GM19351 (cell line): ENCODE data around the gene INHBB.

ENCODE experiments used
- ATAC-seq: cut with Tn5 transposase; IDR thresholded peaks from one replicate; pipeline ENCODE4 v1.9.1; 2021; ENCODE audit warnings: mild to moderate bottlenecking, moderate library complexity; ENCODE audit not compliant: unreplicated experiment

The INHBB gene

GRCh38 chr2:120354935-120355779, 9.2 kb downstream of the INHBB start:
- no peak for ATAC-seq

- ATAC-seq: no peak
These were observed 9.9 kb downstream of the INHBB start for GRCh38 chr2:120355780-120356266.

- ATAC-seq: no peak
These were observed 11.8 kb downstream of the INHBB start for GRCh38 chr2:120357768-120358167.

GRCh38 chr2:120358734-120359465, 13.0 kb downstream of the INHBB start:
- no peak for ATAC-seq

GRCh38 chr2:120360307-120360855, 14.4 kb downstream of the INHBB start:
- ATAC-seq: no peak

DNA sequence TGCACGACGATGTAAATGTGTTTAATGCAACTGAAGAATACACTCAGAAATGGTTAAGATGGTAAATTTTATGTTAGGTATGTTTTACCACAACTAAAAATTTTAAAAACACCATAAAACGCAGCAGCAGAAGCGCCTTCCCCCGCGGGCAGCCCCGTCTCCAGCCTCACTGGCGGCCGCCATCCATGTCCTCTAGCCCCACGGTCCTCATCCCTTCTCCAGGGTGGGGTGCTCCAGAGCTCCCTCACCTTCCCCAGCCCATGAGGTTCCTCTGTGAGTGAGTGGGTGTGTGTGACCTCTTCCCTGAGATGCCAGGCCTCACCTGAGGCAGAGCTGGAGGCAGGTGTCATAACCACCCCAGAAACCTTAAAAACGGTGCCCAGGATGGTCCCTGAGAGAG, 17.0 kb downstream of the INHBB start:
- no peak for ATAC-seq

GRCh38 chr2:120365236-120365793, 19.4 kb downstream of the INHBB start:
- ATAC-seq: no peak

DNA sequence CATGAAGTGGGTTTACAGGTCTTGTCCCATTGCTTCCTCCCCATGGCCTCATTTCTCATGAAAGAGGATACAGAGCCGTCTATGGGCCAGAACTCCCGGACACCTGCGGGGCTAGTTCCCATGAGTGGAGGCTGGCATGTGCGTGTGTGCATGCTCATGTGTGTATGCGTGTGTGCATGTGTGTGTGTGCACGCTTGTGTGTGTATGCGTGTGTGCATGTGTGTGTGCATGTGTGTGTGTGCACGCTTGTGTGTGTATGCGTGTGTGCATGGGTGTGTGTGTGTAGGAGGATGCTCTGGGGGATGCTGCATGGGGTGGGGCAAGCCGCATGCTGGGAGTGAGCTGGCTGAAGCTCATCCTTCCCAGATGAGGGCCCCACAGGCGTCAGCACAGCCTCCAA, 20.8 kb downstream of the INHBB start:
- ATAC-seq: no peak

DNA sequence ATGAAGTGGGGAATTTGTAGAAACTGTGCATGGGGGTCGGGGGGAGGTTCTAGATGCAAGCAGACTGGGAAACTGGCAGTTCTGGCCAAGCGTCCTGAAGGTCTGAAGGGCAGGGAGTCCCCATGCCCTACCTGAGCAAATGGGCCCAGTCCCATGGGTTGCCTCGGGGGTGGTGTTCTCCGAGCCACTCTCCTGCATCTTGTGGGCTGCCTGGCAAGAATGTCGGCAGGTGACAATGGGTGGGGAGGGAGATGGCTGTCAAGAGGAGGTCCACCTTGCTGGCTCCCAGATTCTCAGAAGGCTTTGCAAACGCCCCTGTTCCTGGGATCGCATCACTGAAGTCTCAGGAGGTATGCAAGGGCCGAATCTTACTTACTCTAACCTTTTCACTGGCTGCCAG, 21.3 kb downstream of the INHBB start:
- ATAC-seq: no peak

DNA sequence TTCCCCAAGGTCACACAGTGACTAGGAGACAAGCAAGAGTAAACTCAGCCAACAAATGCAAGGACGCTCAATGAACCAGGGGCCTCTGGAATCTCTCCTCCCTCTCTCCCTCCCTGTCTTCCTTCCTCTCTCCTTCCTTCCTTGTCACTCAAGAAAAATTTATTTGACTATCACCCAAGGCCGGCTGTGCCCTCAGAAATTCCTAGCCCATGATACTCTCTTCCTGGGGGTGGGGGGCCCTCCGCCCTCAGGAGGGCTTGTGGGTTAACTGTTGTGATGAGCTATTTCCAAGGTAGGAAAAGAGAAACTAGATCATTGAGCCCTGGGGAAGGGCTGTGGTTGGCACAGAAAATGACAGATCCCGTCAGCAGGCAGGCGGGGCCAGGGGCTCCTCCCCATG, 21.7 kb downstream of the INHBB start:
- ATAC-seq: no peak

DNA sequence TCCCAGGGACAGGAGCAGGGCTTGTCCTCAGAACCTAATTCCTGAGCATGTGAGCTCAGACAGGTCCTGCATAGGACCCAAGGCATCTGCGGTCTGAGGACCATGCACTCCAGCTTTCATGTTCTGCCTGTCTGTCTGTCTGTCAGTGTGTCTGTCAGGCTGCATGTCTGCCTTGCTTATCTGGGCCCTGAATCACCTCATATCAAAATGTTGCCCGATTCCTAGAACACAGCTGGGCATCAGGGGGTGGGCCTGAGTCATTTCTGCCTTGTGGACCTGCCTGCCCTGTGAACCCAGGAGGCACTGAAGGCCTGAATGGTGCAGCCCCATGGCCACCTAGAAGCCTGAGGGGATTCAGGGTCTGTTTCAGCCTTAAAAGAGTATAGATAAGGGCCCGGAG, 22.1 kb downstream of the INHBB start:
- no peak for ATAC-seq

DNA sequence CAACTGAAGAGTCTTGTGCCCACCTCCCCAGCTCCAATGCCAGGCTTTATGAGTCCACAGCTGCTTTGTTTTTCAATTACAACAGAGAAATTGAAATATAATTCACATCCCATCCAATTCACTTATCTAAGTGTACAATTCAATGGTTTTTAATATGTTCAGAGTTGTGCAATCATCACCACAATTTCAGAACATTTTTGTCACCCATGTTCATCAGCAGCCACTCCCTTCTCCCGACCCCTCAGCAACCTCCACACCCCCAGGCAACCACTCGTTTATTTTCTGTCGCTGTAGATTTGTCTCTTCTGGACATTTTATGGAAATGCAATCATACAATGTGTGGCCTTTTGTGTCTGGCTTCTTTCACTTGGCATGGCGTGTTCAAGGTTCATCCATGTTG, 23.3 kb downstream of the INHBB start:
- ATAC-seq: no peak

DNA sequence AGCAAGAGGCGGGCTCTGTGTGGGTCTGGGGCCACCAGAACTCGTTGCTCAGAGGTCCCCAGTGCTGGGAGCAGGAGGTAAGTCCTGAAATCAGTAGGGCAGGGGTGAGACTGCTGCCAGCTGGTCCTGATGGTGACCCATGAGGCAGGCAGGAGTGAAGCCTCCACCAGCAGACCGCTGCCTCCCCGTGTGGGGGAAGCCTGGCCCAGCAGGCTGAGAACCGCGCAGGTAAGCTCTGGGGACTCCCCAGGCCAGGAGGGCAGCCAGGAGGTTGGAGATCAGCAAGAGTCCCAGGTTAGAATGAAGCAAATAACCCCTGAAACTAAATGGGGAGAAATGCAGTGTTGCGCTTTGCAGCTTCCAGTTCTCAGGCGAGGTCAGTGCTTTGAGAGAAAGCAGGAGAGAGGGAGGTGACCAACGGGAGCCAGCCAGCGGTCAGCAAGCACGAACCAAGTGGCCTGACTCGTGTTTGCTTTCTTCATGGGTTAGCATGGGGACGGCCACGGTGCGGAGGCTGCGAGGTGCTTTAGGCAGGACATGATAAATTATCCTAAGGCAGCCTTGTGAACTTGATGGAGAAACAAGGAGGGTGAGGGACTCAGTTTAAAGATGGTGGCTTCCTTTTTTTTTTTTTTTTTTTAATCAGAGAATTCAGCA, 26.2 kb downstream of the INHBB start:
- ATAC-seq: no peak

- ATAC-seq: no peak
These were observed 26.9 kb downstream of the INHBB start for GRCh38 chr2:120372816-120373215.

DNA sequence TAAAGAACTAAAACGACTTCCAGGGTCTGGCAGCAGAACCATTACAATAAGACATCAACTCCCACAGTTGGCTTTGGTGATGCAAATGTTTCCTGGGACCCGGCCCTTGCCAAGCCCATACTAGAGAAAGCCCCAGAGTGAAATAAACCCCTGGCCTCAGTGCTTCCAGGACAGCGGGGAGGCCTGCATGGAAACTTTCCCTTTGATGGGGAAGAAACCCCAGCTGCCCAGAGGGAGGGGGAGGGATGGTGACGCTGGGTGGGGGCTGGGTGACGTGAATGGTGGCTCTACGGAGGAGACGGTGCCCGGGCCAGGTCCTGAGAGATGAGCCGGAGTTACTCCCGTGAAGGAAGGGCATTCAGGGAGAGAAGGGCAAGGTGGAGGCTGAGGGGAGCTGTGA, 27.5 kb downstream of the INHBB start:
- no peak for ATAC-seq

- no peak for ATAC-seq
These were observed 28.9 kb downstream of the INHBB start for GRCh38 chr2:120374821-120375220.

DNA sequence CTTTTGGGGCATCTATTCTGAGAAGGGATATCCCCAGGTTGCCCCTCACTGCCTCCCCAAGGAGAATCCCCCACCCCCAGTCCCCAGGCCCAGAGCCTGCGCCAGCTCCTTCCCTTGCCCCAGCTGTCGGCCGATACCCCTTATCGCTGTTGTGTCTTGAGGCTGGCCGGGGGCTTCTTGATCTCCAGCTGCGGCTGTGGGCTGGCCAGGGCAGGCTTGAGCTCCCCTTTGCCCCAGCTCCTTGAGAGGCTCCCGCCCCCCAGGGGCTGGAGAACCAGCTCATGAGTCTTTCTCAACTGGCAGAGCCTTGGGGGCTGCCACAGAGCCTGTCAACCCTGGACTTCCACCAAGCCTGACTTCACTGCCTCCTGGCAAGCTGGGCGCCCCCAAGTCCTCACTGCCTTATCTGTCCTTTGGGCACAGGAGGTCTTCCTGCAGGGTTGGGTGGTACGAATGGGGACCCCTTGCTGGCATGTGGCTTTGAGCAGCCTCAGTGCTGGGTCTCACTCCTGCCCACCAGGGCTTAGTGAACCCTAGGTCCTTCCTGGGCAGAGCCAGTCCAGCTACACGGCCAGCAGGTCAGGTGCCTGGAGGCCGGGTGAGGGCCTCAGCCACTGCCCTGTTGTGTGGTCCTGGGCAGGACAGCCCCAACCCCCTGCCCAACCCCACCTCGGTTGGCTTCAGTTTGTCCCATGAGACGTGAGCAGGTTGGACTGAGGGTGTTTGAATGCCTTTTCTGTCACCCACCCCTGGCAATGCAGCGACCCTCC, 29.5 kb downstream of the INHBB start:
- no peak for ATAC-seq

DNA sequence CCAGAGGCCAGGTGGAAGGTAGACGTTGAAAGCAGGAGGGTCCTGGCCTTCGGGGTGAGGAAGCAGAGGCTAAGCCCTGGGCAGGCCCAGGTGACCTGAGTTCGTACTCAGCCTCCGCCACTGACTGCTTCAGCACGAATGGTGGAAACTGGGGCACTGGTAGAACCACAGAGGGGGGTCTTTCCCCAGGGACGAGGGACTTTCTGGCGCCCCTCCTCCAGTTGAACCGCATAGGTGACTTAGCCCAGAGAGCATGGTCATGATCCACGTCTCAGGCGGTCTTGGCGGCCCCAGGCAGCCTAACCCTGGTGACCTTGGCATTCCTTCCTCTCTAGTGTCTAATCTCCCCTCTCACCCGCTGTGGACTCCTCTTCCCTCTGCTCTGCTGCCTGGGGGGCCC, 30.2 kb downstream of the INHBB start:
- no peak for ATAC-seq

DNA sequence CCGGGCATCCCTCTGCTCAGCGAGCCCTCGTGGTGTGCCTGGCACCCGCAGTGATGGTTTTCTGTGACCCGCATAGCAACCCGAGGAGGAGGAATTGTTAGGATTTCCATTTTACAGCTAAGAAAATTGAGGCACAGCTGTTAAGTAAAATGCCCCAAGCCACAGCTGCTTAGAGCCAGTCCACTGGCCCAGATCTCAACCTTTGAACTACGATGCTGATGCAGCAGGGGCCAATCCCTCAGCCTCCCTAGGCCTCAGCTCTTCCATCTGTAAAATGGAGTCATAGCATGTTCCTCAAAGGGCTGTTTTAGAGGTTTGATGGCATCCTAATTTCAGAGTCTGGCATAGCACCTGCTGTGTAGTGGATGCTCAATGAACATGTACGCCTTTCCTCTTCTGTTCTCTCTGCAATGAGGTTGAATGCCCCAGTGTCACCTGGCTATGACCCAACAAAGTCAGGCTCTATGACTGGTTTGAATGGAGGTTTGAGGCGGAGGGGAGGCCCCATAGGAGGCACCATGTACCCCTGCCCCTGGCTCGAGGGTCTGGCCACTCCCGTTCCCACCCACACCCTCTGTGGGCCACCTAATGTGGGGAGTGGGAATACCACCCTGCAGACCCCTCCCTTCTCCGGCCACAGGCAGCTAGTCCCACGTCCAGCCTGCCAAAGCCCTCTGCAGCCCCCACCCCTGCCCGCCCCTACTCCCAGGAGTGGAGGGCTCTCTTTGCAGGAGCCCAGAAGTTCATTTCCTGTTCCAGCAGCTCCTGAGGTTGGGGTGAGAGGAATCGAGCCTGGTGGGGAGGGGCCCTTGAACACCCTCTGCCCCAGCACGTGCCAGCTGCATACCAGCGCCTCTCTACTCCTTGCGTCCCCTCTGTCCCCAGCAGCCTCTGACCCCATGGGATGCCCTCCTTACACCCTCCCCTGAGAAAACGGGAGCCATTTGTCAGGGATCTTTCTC, 31.0 kb downstream of the INHBB start:
- no peak for ATAC-seq
